ENCODE results near the gene HSPB8. TPM values are rescaled to one million over a fixed set of nuclear protein-coding genes. Genes with fewer than 3 reads are reported as not detected.

Gene HSPB8
- total and polyA plus RNA-seq, 2 of the 8 experiments (the other 6 are each of a cell fraction or from before 2014, with no cell fraction given), result 11.7 to 28.2 TPM

DNA sequence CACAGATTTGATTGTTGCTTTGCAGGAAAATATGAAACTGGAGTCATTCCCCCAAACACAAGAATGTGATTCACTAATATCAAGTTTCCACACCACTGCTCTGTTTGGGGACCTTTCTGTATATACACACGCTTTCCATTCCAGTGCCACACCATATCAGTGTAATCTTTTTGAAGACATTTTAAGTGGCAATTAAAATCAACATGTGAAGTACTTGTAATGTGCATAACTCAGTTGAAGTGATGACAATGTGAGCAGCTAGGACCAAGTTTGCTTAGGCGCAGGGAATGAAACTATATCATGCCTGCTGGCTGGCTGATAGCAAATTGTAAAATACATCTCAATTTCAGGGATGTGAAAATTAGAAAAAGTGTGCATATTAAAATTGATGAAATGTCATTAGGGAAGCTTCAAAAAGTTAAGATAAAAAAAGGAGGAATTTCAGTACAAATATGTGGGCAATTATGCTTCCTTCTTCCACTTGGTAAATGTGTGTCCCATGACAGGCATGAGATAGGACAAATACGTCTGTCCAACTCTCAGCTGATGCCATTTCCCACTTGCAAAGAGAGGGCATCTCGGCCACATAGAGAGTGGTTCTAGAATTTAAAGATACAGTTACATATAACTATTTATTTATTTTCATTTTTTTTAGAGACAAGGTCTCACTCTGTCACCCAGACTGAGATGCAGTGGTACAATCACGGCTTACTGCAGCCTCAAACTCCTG, 43.7 kb downstream of the HSPB8 start:
- no peak for FAIRE-seq
- Histone ChIP-seq H2AK5ac (ENCODE audit: low read depth, low read length) (no peak overlapping the region), H3K79me1 (ENCODE audit: low read depth, low read length) (no peaks in the 10 kb centered on the region), H3K4me3 (ENCODE audit: extremely low read depth in 1 of 4, insufficient read depth in 2 of 4, low read depth in 3 of 4, low read length in 4 of 4) (no peak overlapping the region), H3K18ac (ENCODE audit: extremely low read depth, low read length) (no peak overlapping the region), H3K4me1 (replicated peaks in 1 of 4; ENCODE audit: control insufficient read depth in 3 of 4, insufficient read depth in 4 of 4, low read length in 3 of 4) (peaks cover 0 to 15% (median 5%) of the 10 kb centered on the region in 4 experiments; a peak in 4 of 7 replicates), H3K27ac (ENCODE audit: low read depth, low read length) (no peak overlapping the region), H3K4me2 (ENCODE audit: insufficient read depth in 1 of 2, low read depth in 2 of 2, low read length in 2 of 2) (no peak overlapping the region), H3K4ac (replicated peaks; ENCODE audit: insufficient read length, low read depth, low read length) (no peak overlapping the region), H2BK12ac (ENCODE audit: low read depth, low read length) (no peak overlapping the region), H2AFZ (ENCODE audit: low read length) (no peak overlapping the region), H2BK20ac (ENCODE audit: low read length) (no peak overlapping the region), H4K20me1 (replicated peaks in 1 of 2; ENCODE audit: control insufficient read depth in 1 of 2, insufficient read depth in 2 of 2, low read length in 2 of 2) (no peaks in the 10 kb centered on the region), H3K14ac (ENCODE audit: insufficient read length) (no peak overlapping the region), H4K8ac (ENCODE audit: extremely low read depth, insufficient read depth, low read length) (no peak overlapping the region; the same call in 1 of the 2 replicates), H3K23ac (ENCODE audit: insufficient read length) (no peak overlapping the region), H3K56ac (replicated peaks; ENCODE audit: insufficient read length, low read depth, low read length) (no peak overlapping the region), H3K23me2 (ENCODE audit: low read depth, low read length) (no peaks in the 10 kb centered on the region), H2BK120ac (replicated peaks; ENCODE audit: low read depth, low read length) (no peak overlapping the region), H3K79me2 (ENCODE audit: control insufficient read depth in 1 of 2, insufficient read depth in 2 of 2, low read length in 2 of 2) (no peaks in the 10 kb centered on the region), H2BK5ac (ENCODE audit: low read depth, low read length) (no peak overlapping the region), H3K9ac (replicated peaks in 1 of 4; ENCODE audit: extremely low read depth in 1 of 4, low read depth in 3 of 4, low read length in 3 of 4) (no peak overlapping the region), H3K27me3 (replicated peaks in 1 of 4; ENCODE audit: control insufficient read depth in 3 of 4, extremely low read depth in 1 of 4, insufficient read depth in 3 of 4, low read length in 3 of 4) (no peaks in the 10 kb centered on the region), H3K36me3 (ENCODE audit: control insufficient read depth in 2 of 4, insufficient read depth in 4 of 4, low read length in 3 of 4) (no peaks in the 10 kb centered on the region), H3K9me3 (ENCODE audit: insufficient read depth in 2 of 2, low read depth in 1 of 2, low read length in 1 of 2) (peaks cover 5 to 8% of the 10 kb centered on the region in 2 experiments), H4K91ac (replicated peaks; ENCODE audit: insufficient read length, low read length) (no peak overlapping the region), H4K5ac (ENCODE audit: insufficient read length, low read depth, low read length) (no peak overlapping the region), H2BK15ac (ENCODE audit: low read length) (no peak overlapping the region)
- WGBS, 2 experiments (ENCODE audit: extremely low coverage in 1 of 2, insufficient coverage in 1 of 2, insufficient read length in 1 of 2, insufficient replicate concordance in 2 of 2, low coverage in 1 of 2, low lambda C conversion rate in 2 of 2, missing lambda C conversion rate in 1 of 2), result 89% methylated on average over 5 of the region's 5 CpGs; no CpG with 5 or more reads in 1 of the 2 experiments
- no peak for DNase-seq (ENCODE audit: low read depth in 1 of 2, low spot score in 2 of 2)
- POLR2A ChIA-PET (ENCODE audit: partially characterized antibody), result no interaction called here
- CTCF ChIA-PET (ENCODE audit: partially characterized antibody), result interaction anchor here (0.6 to 1.1 kb wide), 2 partner anchors 13 to 1367 kb away, joined by 4 read pairs; no protein-coding TSS in a partner anchor
- TF ChIP-seq JUN (IDR thresholded peaks at IDR 0.05; ENCODE audit: low read depth, low read length) (no peak), CHD2 (IDR thresholded peaks at IDR 0.05; ENCODE audit: low read length) (no peak), KDM5A (IDR thresholded peaks at IDR 0.05; ENCODE audit: low read length) (no peak), KDM1A (IDR thresholded peaks at IDR 0.05; ENCODE audit: borderline replicate concordance, low read length) (no peak), TBP (IDR thresholded peaks at IDR 0.05; ENCODE audit: low read depth, low read length) (no peak), NANOG (IDR thresholded peaks at IDR 0.05; ENCODE audit: insufficient read depth, low read depth, low read length, poor library complexity, severe bottlenecking) (no peak), SIX5 (IDR thresholded peaks at IDR 0.05; ENCODE audit: low read depth, low read length) (no peak), BCL11A (IDR thresholded peaks at IDR 0.05; ENCODE audit: low read depth in 2 of 2, low read length in 2 of 2) (no peak), EGR1 (IDR thresholded peaks at IDR 0.05; ENCODE audit: borderline replicate concordance, low read depth, low read length) (no peak), USF2 (IDR thresholded peaks at IDR 0.05; ENCODE audit: low read length) (no peak), POU5F1 (IDR thresholded peaks at IDR 0.05; ENCODE audit: low read depth, low read length) (no peak)

Measured in H1 (cell line).